Activated T-cell treated with anti-CD3 and anti-CD28 coated beads, Interleukin-2, amount 50 U/mL, for 24 hours (primary cell): ENCODE data around the gene CARMIL1.

Source experiments
- DNase-seq: peaks from one replicate; pipeline ENCODE4 v3.0.0-alpha.2; 2020
- H3K27ac Mint-ChIP-seq: 2 replicates; pipeline ENCODE4 v1.8.0; 2020; ENCODE audit warnings: mild to moderate bottlenecking, mixed read lengths
- H3K27me3 Mint-ChIP-seq: 2 replicates; pipeline ENCODE4 v1.8.0; 2020; ENCODE audit warnings: mixed read lengths
- H3K36me3 Mint-ChIP-seq: 2 replicates; pipeline ENCODE4 v1.8.0; 2020; ENCODE audit warnings: low read depth, mixed read lengths
- H3K4me1 Mint-ChIP-seq: 2 replicates; pipeline ENCODE4 v1.8.0; 2020; ENCODE audit warnings: low read depth, mixed read lengths
- H3K4me3 Mint-ChIP-seq: 2 replicates; pipeline ENCODE4 v1.8.0; 2020; ENCODE audit warnings: mild to moderate bottlenecking, moderate library complexity, mixed read lengths
- H3K9me3 Mint-ChIP-seq: 2 replicates; pipeline ENCODE4 v1.8.0; 2020; ENCODE audit warnings: mixed read lengths

CARMIL1 gene

GRCh38 chr6:25278914-25279747, at the start of gene CARMIL1:
Gene CARMIL1 (plus strand): TSS chr6:25279374. CDS start chr6:25279796, 422 bp downstream.
- Mint-ChIP-seq H3K4me1 (peaks cover 35% of the 10 kb centered on the region), H3K36me3 (no peaks in the 10 kb centered on the region), H3K9me3 (no peaks in the 10 kb centered on the region), H3K4me3 (peak within 1 kb of the TSS; percentile 77), H3K27ac (peak within 1 kb of the TSS; percentile 78), H3K27me3 (no peaks in the 10 kb centered on the region)
- DNase-seq = peak; percentile 80

- no peaks in the 10 kb centered on the region for H3K27me3 Mint-ChIP-seq
- H3K4me1 Mint-ChIP-seq = no peaks in the 10 kb centered on the region
- H3K9me3 Mint-ChIP-seq = no peaks in the 10 kb centered on the region
- H3K4me3 Mint-ChIP-seq = no peak overlapping the region
- H3K36me3 Mint-ChIP-seq = no peaks in the 10 kb centered on the region
- H3K27ac Mint-ChIP-seq = no peak overlapping the region
- no peak for DNase-seq
Measured at GRCh38 chr6:25229671-25230321, 49.4 kb upstream of the CARMIL1 start.

GRCh38 chr6:25232479-25232878, 46.7 kb upstream of the CARMIL1 start:
- peaks cover 4% of the 10 kb centered on the region for H3K4me1 Mint-ChIP-seq

GRCh38 chr6:25233226-25233625, 45.9 kb upstream of the CARMIL1 start:
- no peaks in the 10 kb centered on the region for H3K27me3 Mint-ChIP-seq
- no peaks in the 10 kb centered on the region for H3K9me3 Mint-ChIP-seq
- no peak overlapping the region for H3K4me3 Mint-ChIP-seq
- DNase-seq = no peak
- no peaks in the 10 kb centered on the region for H3K36me3 Mint-ChIP-seq
- H3K27ac Mint-ChIP-seq = no peak overlapping the region
- peaks cover 8% of the 10 kb centered on the region for H3K4me1 Mint-ChIP-seq

More at GRCh38 chr6:25232479-25232878, 46.7 kb upstream of the CARMIL1 start:
- no peaks in the 10 kb centered on the region for H3K36me3 Mint-ChIP-seq
- no peaks in the 10 kb centered on the region for H3K27me3 Mint-ChIP-seq
- H3K9me3 Mint-ChIP-seq = no peaks in the 10 kb centered on the region
- no peak overlapping the region for H3K27ac Mint-ChIP-seq
- H3K4me3 Mint-ChIP-seq = no peak overlapping the region
- no peak for DNase-seq

- Mint-ChIP-seq H3K27ac (no peak overlapping the region), H3K36me3 (no peaks in the 10 kb centered on the region), H3K4me1 (peaks cover 8% of the 10 kb centered on the region), H3K9me3 (no peaks in the 10 kb centered on the region), H3K27me3 (no peaks in the 10 kb centered on the region), H3K4me3 (no peak overlapping the region)
- no peak for DNase-seq
Measured at GRCh38 chr6:25237579-25237978, 41.6 kb upstream of the CARMIL1 start.

- Mint-ChIP-seq H3K4me1 (peaks cover 8% of the 10 kb centered on the region), H3K27ac (no peak overlapping the region), H3K9me3 (no peaks in the 10 kb centered on the region), H3K36me3 (no peaks in the 10 kb centered on the region), H3K27me3 (no peaks in the 10 kb centered on the region), H3K4me3 (no peak overlapping the region)
- DNase-seq = no peak
Measured at GRCh38 chr6:25239059-25239458, 40.1 kb upstream of the CARMIL1 start.

GRCh38 chr6:25239498-25239897, 39.7 kb upstream of the CARMIL1 start:
- H3K36me3 Mint-ChIP-seq = no peaks in the 10 kb centered on the region
- H3K27ac Mint-ChIP-seq = no peak overlapping the region
- peaks cover 8% of the 10 kb centered on the region for H3K4me1 Mint-ChIP-seq
- no peaks in the 10 kb centered on the region for H3K9me3 Mint-ChIP-seq
- no peaks in the 10 kb centered on the region for H3K27me3 Mint-ChIP-seq
- no peak for DNase-seq
- H3K4me3 Mint-ChIP-seq = no peak overlapping the region

GRCh38 chr6:25242567-25242966, 36.6 kb upstream of the CARMIL1 start:
- DNase-seq = no peak
- Mint-ChIP-seq H3K36me3 (no peaks in the 10 kb centered on the region), H3K4me1 (peaks cover 7% of the 10 kb centered on the region), H3K9me3 (no peaks in the 10 kb centered on the region), H3K27me3 (no peaks in the 10 kb centered on the region), H3K27ac (no peak overlapping the region), H3K4me3 (no peak overlapping the region)

GRCh38 chr6:25244865-25245264, 34.3 kb upstream of the CARMIL1 start:
- no peaks in the 10 kb centered on the region for H3K27me3 Mint-ChIP-seq
- DNase-seq = no peak
- H3K27ac Mint-ChIP-seq = no peak overlapping the region
- peaks cover 8% of the 10 kb centered on the region for H3K4me1 Mint-ChIP-seq
- H3K4me3 Mint-ChIP-seq = no peak overlapping the region
- H3K36me3 Mint-ChIP-seq = no peaks in the 10 kb centered on the region
- H3K9me3 Mint-ChIP-seq = no peaks in the 10 kb centered on the region

GRCh38 chr6:25248123-25248522, 31.1 kb upstream of the CARMIL1 start:
- Mint-ChIP-seq H3K4me1 (peaks cover 21% of the 10 kb centered on the region), H3K27me3 (peaks cover 16% of the 10 kb centered on the region), H3K4me3 (no peak overlapping the region), H3K27ac (no peak overlapping the region), H3K36me3 (no peaks in the 10 kb centered on the region), H3K9me3 (no peaks in the 10 kb centered on the region)
- DNase-seq = no peak

GRCh38 chr6:25249133-25249532, 30.0 kb upstream of the CARMIL1 start:
- H3K27me3 Mint-ChIP-seq = peaks cover 22% of the 10 kb centered on the region
- H3K9me3 Mint-ChIP-seq = no peaks in the 10 kb centered on the region
- no peak for DNase-seq
- no peak overlapping the region for H3K27ac Mint-ChIP-seq
- no peaks in the 10 kb centered on the region for H3K36me3 Mint-ChIP-seq
- H3K4me1 Mint-ChIP-seq = peaks cover 21% of the 10 kb centered on the region
- H3K4me3 Mint-ChIP-seq = no peak overlapping the region

GRCh38 chr6:25250878-25251277, 28.3 kb upstream of the CARMIL1 start:
- H3K27ac Mint-ChIP-seq = peak overlapping the region; percentile 35
- peaks cover 24% of the 10 kb centered on the region for H3K27me3 Mint-ChIP-seq
- H3K36me3 Mint-ChIP-seq = no peaks in the 10 kb centered on the region
- no peak overlapping the region for H3K4me3 Mint-ChIP-seq
- DNase-seq = no peak
- peaks cover 21% of the 10 kb centered on the region for H3K4me1 Mint-ChIP-seq
- no peaks in the 10 kb centered on the region for H3K9me3 Mint-ChIP-seq

GRCh38 chr6:25251426-25251825, 27.7 kb upstream of the CARMIL1 start:
- H3K27me3 Mint-ChIP-seq = peaks cover 27% of the 10 kb centered on the region
- no peaks in the 10 kb centered on the region for H3K36me3 Mint-ChIP-seq
- no peak for DNase-seq
- no peaks in the 10 kb centered on the region for H3K9me3 Mint-ChIP-seq
- peak overlapping the region; percentile 35 for H3K27ac Mint-ChIP-seq
- H3K4me3 Mint-ChIP-seq = no peak overlapping the region
- H3K4me1 Mint-ChIP-seq = peaks cover 21% of the 10 kb centered on the region

GRCh38 chr6:25253351-25253750, 25.8 kb upstream of the CARMIL1 start:
- no peaks in the 10 kb centered on the region for H3K9me3 Mint-ChIP-seq
- H3K4me1 Mint-ChIP-seq = peaks cover 13% of the 10 kb centered on the region
- no peak for DNase-seq
- no peaks in the 10 kb centered on the region for H3K36me3 Mint-ChIP-seq
- peaks cover 27% of the 10 kb centered on the region for H3K27me3 Mint-ChIP-seq
- no peak overlapping the region for H3K4me3 Mint-ChIP-seq
- H3K27ac Mint-ChIP-seq = no peak overlapping the region

- Mint-ChIP-seq H3K27ac (no peak overlapping the region), H3K27me3 (peaks cover 27% of the 10 kb centered on the region), H3K4me3 (no peak overlapping the region), H3K4me1 (peaks cover 12% of the 10 kb centered on the region), H3K9me3 (no peaks in the 10 kb centered on the region), H3K36me3 (no peaks in the 10 kb centered on the region)
- no peak for DNase-seq
Measured at GRCh38 chr6:25254671-25255070, 24.5 kb upstream of the CARMIL1 start.
